ENCODE data around the gene PITX1. TPM values are rescaled to one million over a fixed set of nuclear protein-coding genes. Genes with fewer than 3 reads are reported as not detected.

Gene PITX1
- total RNA-seq, 1 donor from 2014 or later, result not detected

- DNase-seq (ENCODE audit: low read depth, low spot score), result no peak
- H3K4me1 Mint-ChIP-seq, result no peaks in the 10 kb centered on the region
- TF ChIP-seq CTCF (conservative IDR thresholded peaks at IDR 0.05), result no peak
- peaks cover 25% of the 10 kb centered on the region for H3K27me3 Mint-ChIP-seq (ENCODE audit: low read depth)
- H3K9me3 Mint-ChIP-seq, result no peaks in the 10 kb centered on the region
- H3K27ac Mint-ChIP-seq (ENCODE audit: unreplicated experiment), result no peak overlapping the region
- no peaks in the 10 kb centered on the region for H3K36me3 Mint-ChIP-seq (ENCODE audit: low read depth)
- H3K4me3 Mint-ChIP-seq, result no peak overlapping the region
These were observed 26.0 kb upstream of the PITX1 start for GRCh38 chr5:135060021-135060420.

GRCh38 chr5:135059000-135059923 is 25.2 kb upstream of the PITX1 start:
- H3K27me3 Mint-ChIP-seq (ENCODE audit: low read depth), result peaks cover 32% of the 10 kb centered on the region
- H3K4me3 Mint-ChIP-seq, result no peak overlapping the region
- H3K9me3 Mint-ChIP-seq, result no peaks in the 10 kb centered on the region
- H3K27ac Mint-ChIP-seq (ENCODE audit: unreplicated experiment), result no peak overlapping the region
- TF ChIP-seq CTCF (conservative IDR thresholded peaks at IDR 0.05), result no peak
- DNase-seq (ENCODE audit: low read depth, low spot score), result no peak
- H3K36me3 Mint-ChIP-seq (ENCODE audit: low read depth), result no peaks in the 10 kb centered on the region
- no peaks in the 10 kb centered on the region for H3K4me1 Mint-ChIP-seq

- Mint-ChIP-seq H3K36me3 (ENCODE audit: low read depth) (no peaks in the 10 kb centered on the region), H3K4me3 (no peak overlapping the region), H3K27ac (ENCODE audit: unreplicated experiment) (no peak overlapping the region), H3K9me3 (no peaks in the 10 kb centered on the region), H3K4me1 (no peaks in the 10 kb centered on the region), H3K27me3 (ENCODE audit: low read depth) (peaks cover 41% of the 10 kb centered on the region)
- DNase-seq (ENCODE audit: low read depth, low spot score), result no peak
- TF ChIP-seq CTCF (conservative IDR thresholded peaks at IDR 0.05), result no peak
These were observed 24.3 kb upstream of the PITX1 start for GRCh38 chr5:135058331-135058732.

- H3K36me3 Mint-ChIP-seq (ENCODE audit: low read depth), result no peaks in the 10 kb centered on the region
- no peak for TF ChIP-seq CTCF (conservative IDR thresholded peaks at IDR 0.05)
- H3K4me3 Mint-ChIP-seq, result no peak overlapping the region
- peaks cover 52% of the 10 kb centered on the region for H3K27me3 Mint-ChIP-seq (ENCODE audit: low read depth)
- no peaks in the 10 kb centered on the region for H3K4me1 Mint-ChIP-seq
- H3K27ac Mint-ChIP-seq (ENCODE audit: unreplicated experiment), result no peak overlapping the region
- H3K9me3 Mint-ChIP-seq, result no peaks in the 10 kb centered on the region
- no peak for DNase-seq (ENCODE audit: low read depth, low spot score)
These were observed 23.2 kb upstream of the PITX1 start for GRCh38 chr5:135057233-135057632.

GRCh38 chr5:135056316-135057030 is 22.4 kb upstream of the PITX1 start:
- no peak for TF ChIP-seq CTCF (conservative IDR thresholded peaks at IDR 0.05)
- DNase-seq (ENCODE audit: low read depth, low spot score), result no peak
- H3K27ac Mint-ChIP-seq (ENCODE audit: unreplicated experiment), result no peak overlapping the region
- H3K4me3 Mint-ChIP-seq, result no peak overlapping the region
- no peaks in the 10 kb centered on the region for H3K9me3 Mint-ChIP-seq
- H3K4me1 Mint-ChIP-seq, result no peaks in the 10 kb centered on the region
- no peaks in the 10 kb centered on the region for H3K36me3 Mint-ChIP-seq (ENCODE audit: low read depth)
- peaks cover 60% of the 10 kb centered on the region for H3K27me3 Mint-ChIP-seq (ENCODE audit: low read depth)

Data from neural crest cell (in vitro differentiated cells).